Endodermal cell (in vitro differentiated cells): ENCODE measurements around the gene ADH7. TPM values are rescaled to one million over a fixed set of nuclear protein-coding genes. Genes with fewer than 3 reads are reported as not detected.
A peak's percentile ranks its signal among the peaks of the same experiment; 100 is the strongest.

ENCODE experiments used
- DNase-seq: peaks from one replicate; pipeline ENCODE4 v3.0.0-alpha.2; 2017
- H3K27ac ChIP-seq: 2 replicates; pipeline ENCODE4 v1.5.1; 2013; ENCODE audit warnings: mild to moderate bottlenecking, low read depth, low read length, moderate library complexity
- H3K27me3 ChIP-seq: 2 replicates; pipeline ENCODE4 v1.6.1; 2013; ENCODE audit warnings: mild to moderate bottlenecking, low read length, moderate library complexity; ENCODE audit not compliant: insufficient read depth, control insufficient read depth, poor library complexity, severe bottlenecking
- H3K36me3 ChIP-seq: 2 replicates; pipeline ENCODE4 v1.7.0; 2013; ENCODE audit warnings: mild to moderate bottlenecking, low read length, moderate library complexity; ENCODE audit not compliant: control insufficient read depth, insufficient read depth
- H3K4me1 ChIP-seq: one replicate; pipeline ENCODE4 v1.7.0; 2013; ENCODE audit warnings: low read length; ENCODE audit not compliant: control insufficient read depth, insufficient read depth
- H3K4me3 ChIP-seq: 2 replicates; pipeline ENCODE4 v1.5.1; 2013; ENCODE audit warnings: mild to moderate bottlenecking, low read length, moderate library complexity
- H3K9ac ChIP-seq: 2 replicates; pipeline ENCODE4 v1.6.1; 2013; ENCODE audit warnings: mild to moderate bottlenecking, low read length, moderate library complexity; ENCODE audit not compliant: poor library complexity, severe bottlenecking; ENCODE audit errors: extremely low read depth
- H3K9me3 ChIP-seq: 2 replicates; pipeline ENCODE4 v1.6.1; 2013; ENCODE audit warnings: mild to moderate bottlenecking, low read length, moderate library complexity; ENCODE audit not compliant: control insufficient read depth
- H3K27ac Mint-ChIP-seq: 2 replicates; pipeline ENCODE4 v1.8.0; 2020; ENCODE audit warnings: mixed read lengths
- H3K27me3 Mint-ChIP-seq: 2 replicates; pipeline ENCODE4 v1.8.0; 2021; ENCODE audit warnings: mild to moderate bottlenecking, mixed read lengths; ENCODE audit not compliant: insufficient read depth
- H3K36me3 Mint-ChIP-seq: 2 replicates; pipeline ENCODE4 v1.8.0; 2020; ENCODE audit warnings: low read depth, mixed read lengths
- H3K4me1 Mint-ChIP-seq: 2 replicates; pipeline ENCODE4 v1.8.0; 2020; ENCODE audit warnings: mixed read lengths
- H3K4me3 Mint-ChIP-seq: 2 replicates; pipeline ENCODE4 v1.8.0; 2020; ENCODE audit warnings: mild to moderate bottlenecking, moderate library complexity, mixed read lengths
- H3K9me3 Mint-ChIP-seq: 2 replicates; pipeline ENCODE4 v1.8.0; 2020; ENCODE audit warnings: mild to moderate bottlenecking, mixed read lengths
- WGBS, 2 experiments: methylation state at CpG; one replicate each; pipeline versions ENCODE4 v1.1.5 to v1.1.7; 2013; ENCODE audit warnings: missing lambda C conversion rate in 2 of 2, mixed read lengths in 1 of 2; ENCODE audit not compliant: insufficient coverage in 1 of 2, insufficient read length in 1 of 2; 5-methylcytosine and 5-hydroxymethylcytosine counted together
- total RNA-seq, 2 donors: library from RNA; stranded (reverse); fragmentation: NEBNext Ultra II Directional in 1 of 2; extraction: Animal tissue kit (Norgen Biotek cat#: 25700) in 1 of 2; gene quantifications; 2 replicates in 1 of 2; 3 replicates in 1 of 2; pipeline ENCODE4 v1.2.1, GENCODE V29; 2021
- TF ChIP-seq, protein P1 (sequence below): fragments of 200-600 bp; sonication (generic); conservative IDR thresholded peaks from 2 replicates; pipeline ENCODE4 v1.5.0; 2021; ENCODE audit warnings: antibody characterized with exemption, mild to moderate bottlenecking

ADH7 gene
- total RNA-seq, 2 donors from 2014 or later, result not detected

DNA sequence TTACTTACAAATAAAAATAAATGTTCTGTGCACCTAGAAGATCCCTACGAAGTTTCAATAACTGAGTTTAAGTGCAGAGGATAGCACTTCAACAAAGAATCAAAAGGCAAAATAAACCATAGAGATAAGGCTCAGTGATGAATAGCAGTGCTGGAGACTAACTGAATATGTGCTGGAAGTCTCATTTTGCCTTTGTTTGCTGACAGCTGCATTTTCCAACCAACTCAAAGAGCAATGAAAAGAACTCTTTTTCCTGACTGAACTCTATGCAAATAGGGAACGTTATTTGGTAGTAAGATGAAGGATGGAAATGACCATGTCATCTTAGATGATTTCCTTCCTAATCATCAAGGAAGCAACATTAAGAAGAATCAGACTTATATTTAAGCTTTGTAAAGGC lies 32.7 kb upstream of the ADH7 start:
- Histone ChIP-seq H3K4me3 (no peak overlapping the region), H3K9me3 (no peaks in the 10 kb centered on the region), H3K4me1 (no peaks in the 10 kb centered on the region), H3K27me3 (no peaks in the 10 kb centered on the region), H3K27ac (peak overlapping the region; percentile 84), H3K9ac (no peak overlapping the region), H3K36me3 (no peaks in the 10 kb centered on the region)
- Mint-ChIP-seq H3K4me3 (no peak overlapping the region), H3K27ac (no peak overlapping the region), H3K9me3 (no peaks in the 10 kb centered on the region), H3K27me3 (no peaks in the 10 kb centered on the region), H3K4me1 (no peaks in the 10 kb centered on the region), H3K36me3 (no peaks in the 10 kb centered on the region)
- DNase-seq, result no peak
- WGBS, 2 experiments, result 60 to 100% methylated on average over 1 of the region's 2 CpGs
- TF ChIP-seq, protein P1, sequence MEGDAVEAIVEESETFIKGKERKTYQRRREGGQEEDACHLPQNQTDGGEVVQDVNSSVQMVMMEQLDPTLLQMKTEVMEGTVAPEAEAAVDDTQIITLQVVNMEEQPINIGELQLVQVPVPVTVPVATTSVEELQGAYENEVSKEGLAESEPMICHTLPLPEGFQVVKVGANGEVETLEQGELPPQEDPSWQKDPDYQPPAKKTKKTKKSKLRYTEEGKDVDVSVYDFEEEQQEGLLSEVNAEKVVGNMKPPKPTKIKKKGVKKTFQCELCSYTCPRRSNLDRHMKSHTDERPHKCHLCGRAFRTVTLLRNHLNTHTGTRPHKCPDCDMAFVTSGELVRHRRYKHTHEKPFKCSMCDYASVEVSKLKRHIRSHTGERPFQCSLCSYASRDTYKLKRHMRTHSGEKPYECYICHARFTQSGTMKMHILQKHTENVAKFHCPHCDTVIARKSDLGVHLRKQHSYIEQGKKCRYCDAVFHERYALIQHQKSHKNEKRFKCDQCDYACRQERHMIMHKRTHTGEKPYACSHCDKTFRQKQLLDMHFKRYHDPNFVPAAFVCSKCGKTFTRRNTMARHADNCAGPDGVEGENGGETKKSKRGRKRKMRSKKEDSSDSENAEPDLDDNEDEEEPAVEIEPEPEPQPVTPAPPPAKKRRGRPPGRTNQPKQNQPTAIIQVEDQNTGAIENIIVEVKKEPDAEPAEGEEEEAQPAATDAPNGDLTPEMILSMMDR, result no peak

DNA sequence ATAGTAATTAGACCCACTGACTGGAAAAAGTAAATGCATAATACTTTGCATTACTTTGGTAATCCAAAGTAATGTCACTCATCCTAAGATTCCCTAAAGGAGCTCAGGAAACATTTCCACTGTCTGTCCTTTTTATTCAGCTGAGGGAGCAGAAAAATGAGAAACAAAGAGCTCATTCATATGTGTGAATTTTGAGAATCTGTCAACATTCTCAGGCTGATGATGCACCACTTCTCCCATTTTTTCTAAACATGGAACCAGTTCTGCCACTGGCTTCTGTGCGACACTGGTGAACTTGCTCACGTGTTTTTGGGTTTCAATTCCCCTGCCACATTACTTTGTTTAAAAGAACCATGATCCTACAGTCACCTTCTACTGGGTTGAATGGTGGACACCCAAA lies 28.4 kb upstream of the ADH7 start:
- no peak for DNase-seq
- Mint-ChIP-seq H3K36me3 (no peaks in the 10 kb centered on the region), H3K4me1 (peaks cover 2% of the 10 kb centered on the region), H3K27me3 (no peaks in the 10 kb centered on the region), H3K4me3 (no peak overlapping the region), H3K27ac (no peak overlapping the region), H3K9me3 (no peaks in the 10 kb centered on the region)
- Histone ChIP-seq H3K9ac (no peak overlapping the region), H3K27me3 (no peaks in the 10 kb centered on the region), H3K27ac (no peak overlapping the region), H3K4me3 (no peak overlapping the region), H3K9me3 (no peaks in the 10 kb centered on the region), H3K4me1 (no peaks in the 10 kb centered on the region), H3K36me3 (no peaks in the 10 kb centered on the region)
- WGBS, 2 experiments, result 90 to 91% methylated on average over 2 of the region's 2 CpGs
- TF ChIP-seq, protein P1, result no peak

DNA sequence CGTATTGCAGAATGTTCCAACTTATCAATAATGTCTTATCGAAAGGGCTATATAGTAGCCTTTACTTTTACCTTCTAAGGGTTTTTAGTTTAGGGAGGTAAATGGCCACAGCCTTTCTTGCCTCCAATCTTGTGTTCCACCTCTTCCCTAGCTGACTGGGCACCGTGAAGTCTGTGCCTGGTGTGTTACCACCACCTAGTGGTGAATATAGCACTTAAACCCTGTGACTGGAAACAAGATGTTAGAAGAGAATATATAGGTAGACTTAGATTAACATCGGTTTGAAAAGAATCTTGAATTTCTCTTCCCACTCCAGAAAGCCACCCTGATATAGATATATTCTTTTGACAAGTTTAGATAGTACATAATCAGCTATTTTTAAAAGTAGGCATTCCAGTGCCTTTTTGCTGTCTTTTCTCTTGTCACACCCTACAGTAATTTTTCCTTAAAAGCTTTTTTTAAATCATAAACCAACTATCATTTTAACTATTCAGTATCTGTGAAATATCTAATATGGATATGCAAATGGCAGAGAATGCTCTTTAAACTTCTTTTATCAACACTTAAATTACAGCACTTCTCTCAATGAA lies 27.8 kb upstream of the ADH7 start:
- Mint-ChIP-seq H3K27me3 (no peaks in the 10 kb centered on the region), H3K4me1 (peaks cover 2% of the 10 kb centered on the region), H3K27ac (no peak overlapping the region), H3K9me3 (no peaks in the 10 kb centered on the region), H3K36me3 (no peaks in the 10 kb centered on the region), H3K4me3 (no peak overlapping the region)
- H3K9ac ChIP-seq, result no peak overlapping the region
- no peak overlapping the region for H3K4me3 ChIP-seq
- WGBS, 2 experiments, result 38 to 41% methylated on average over 2 to 3 of the region's 4 CpGs
- peak; percentile 83 for DNase-seq
- no peaks in the 10 kb centered on the region for H3K4me1 ChIP-seq
- no peaks in the 10 kb centered on the region for H3K9me3 ChIP-seq
- TF ChIP-seq, protein P1, result peak; percentile 93
- no peaks in the 10 kb centered on the region for H3K36me3 ChIP-seq
- no peak overlapping the region for H3K27ac ChIP-seq
- H3K27me3 ChIP-seq, result no peaks in the 10 kb centered on the region
